HL-60 (cell line): ENCODE results near the gene GLTP.

Experiments used
- DNase-seq, 2 experiments: peaks; one replicate each; pipeline ENCODE4 v3.0.0-alpha.2; 2010 to 2020; ENCODE audit warnings: low read depth in 1 of 2, low spot score in 1 of 2
- H3K27ac ChIP-seq: fragments of 250-450 bp; sonication (Bioruptor Pico); replicated peaks from 2 replicates; pipeline ENCODE4 v1.5.1; 2020; ENCODE audit warnings: mild to moderate bottlenecking, moderate library complexity
- H3K27me3 ChIP-seq: fragments of 250-450 bp; sonication (Bioruptor Pico); 2 replicates; pipeline ENCODE4 v1.5.1; 2021; ENCODE audit warnings: mild to moderate bottlenecking, moderate library complexity; ENCODE audit not compliant: insufficient read depth, poor library complexity, severe bottlenecking
- H3K4me3 ChIP-seq: replicated peaks from 2 replicates; pipeline ENCODE4 v1.5.1; 2011; ENCODE audit warnings: mild to moderate bottlenecking, control low read depth, low read length; ENCODE audit not compliant: insufficient read depth
- CTCF ChIP-seq: IDR thresholded peaks from one replicate; pipeline ENCODE4 v1.5.1; 2011; ENCODE audit warnings: low read length, control low read depth, inconsistent platforms; ENCODE audit not compliant: insufficient read depth
- GABPA ChIP-seq: IDR thresholded peaks from 2 replicates; pipeline ENCODE4 v1.6.1; 2012; ENCODE audit warnings: low read depth
- POLR2AphosphoS5 ChIP-seq: IDR thresholded peaks from 2 replicates; pipeline ENCODE4 v1.6.1; 2012; ENCODE audit warnings: low read depth
- SPI1 ChIP-seq: IDR thresholded peaks from 2 replicates; pipeline ENCODE4 v1.6.1; 2012; ENCODE audit warnings: low read depth, mild to moderate bottlenecking, borderline replicate concordance
- TF ChIP-seq, protein P1 (sequence below): IDR thresholded peaks from 2 replicates; pipeline ENCODE4 v1.6.1; 2012; ENCODE audit warnings: low read depth; ENCODE audit not compliant: insufficient replicate concordance

The GLTP gene

GRCh38 chr12:109923038-109923437, 42.7 kb upstream of the GLTP start:
- TF ChIP-seq SPI1 (no peak), GABPA (no peak), CTCF (no peak), POLR2AphosphoS5 (no peak)
- TF ChIP-seq, protein P1, sequence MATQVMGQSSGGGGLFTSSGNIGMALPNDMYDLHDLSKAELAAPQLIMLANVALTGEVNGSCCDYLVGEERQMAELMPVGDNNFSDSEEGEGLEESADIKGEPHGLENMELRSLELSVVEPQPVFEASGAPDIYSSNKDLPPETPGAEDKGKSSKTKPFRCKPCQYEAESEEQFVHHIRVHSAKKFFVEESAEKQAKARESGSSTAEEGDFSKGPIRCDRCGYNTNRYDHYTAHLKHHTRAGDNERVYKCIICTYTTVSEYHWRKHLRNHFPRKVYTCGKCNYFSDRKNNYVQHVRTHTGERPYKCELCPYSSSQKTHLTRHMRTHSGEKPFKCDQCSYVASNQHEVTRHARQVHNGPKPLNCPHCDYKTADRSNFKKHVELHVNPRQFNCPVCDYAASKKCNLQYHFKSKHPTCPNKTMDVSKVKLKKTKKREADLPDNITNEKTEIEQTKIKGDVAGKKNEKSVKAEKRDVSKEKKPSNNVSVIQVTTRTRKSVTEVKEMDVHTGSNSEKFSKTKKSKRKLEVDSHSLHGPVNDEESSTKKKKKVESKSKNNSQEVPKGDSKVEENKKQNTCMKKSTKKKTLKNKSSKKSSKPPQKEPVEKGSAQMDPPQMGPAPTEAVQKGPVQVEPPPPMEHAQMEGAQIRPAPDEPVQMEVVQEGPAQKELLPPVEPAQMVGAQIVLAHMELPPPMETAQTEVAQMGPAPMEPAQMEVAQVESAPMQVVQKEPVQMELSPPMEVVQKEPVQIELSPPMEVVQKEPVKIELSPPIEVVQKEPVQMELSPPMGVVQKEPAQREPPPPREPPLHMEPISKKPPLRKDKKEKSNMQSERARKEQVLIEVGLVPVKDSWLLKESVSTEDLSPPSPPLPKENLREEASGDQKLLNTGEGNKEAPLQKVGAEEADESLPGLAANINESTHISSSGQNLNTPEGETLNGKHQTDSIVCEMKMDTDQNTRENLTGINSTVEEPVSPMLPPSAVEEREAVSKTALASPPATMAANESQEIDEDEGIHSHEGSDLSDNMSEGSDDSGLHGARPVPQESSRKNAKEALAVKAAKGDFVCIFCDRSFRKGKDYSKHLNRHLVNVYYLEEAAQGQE, result no peak
- no peak for DNase-seq
- Histone ChIP-seq H3K27ac (no peak overlapping the region), H3K4me3 (no peak overlapping the region), H3K27me3 (no peaks in the 10 kb centered on the region)

DNA sequence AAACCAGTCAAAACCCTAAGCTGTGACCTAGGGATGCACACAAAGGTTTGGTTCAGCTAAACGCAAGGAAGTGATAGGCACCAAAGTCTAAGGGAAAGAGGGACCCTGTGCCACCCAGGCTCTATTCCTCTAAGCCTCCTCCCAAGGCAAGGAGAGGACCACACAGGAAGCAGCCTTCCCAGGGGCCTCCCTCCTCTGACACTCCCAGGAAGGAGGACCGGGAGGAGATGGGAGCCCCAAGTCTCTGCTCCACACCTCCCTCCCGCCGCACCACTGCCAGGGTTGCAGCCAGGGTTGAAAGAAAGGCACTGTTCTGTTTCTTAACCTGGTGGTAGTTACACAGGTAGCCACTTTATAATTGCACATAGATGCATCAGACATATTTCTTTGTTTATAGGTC, 41.6 kb upstream of the GLTP start:
- Histone ChIP-seq H3K27ac (no peak overlapping the region), H3K27me3 (no peaks in the 10 kb centered on the region), H3K4me3 (no peak overlapping the region)
- DNase-seq, result no peak
- TF ChIP-seq GABPA (no peak), POLR2AphosphoS5 (no peak), SPI1 (no peak), CTCF (no peak)
- TF ChIP-seq, protein P1, result no peak

- Histone ChIP-seq H3K27me3 (no peaks in the 10 kb centered on the region), H3K27ac (no peak overlapping the region), H3K4me3 (no peak overlapping the region)
- DNase-seq, result no peak
- TF ChIP-seq GABPA, result no peak
- TF ChIP-seq SPI1, result no peak
- no peak for TF ChIP-seq POLR2AphosphoS5
- no peak for TF ChIP-seq CTCF
- TF ChIP-seq, protein P1, result no peak
Measured at GRCh38 chr12:109920261-109920780, 40.0 kb upstream of the GLTP start.
